Right atrium auricular region (tissue), 2 donors: ENCODE measurements around the gene ARMC3. TPM values are rescaled to one million over a fixed set of nuclear protein-coding genes. Genes with fewer than 3 reads are reported as not detected.

Experiments
- DNase-seq: peaks from one replicate; pipeline ENCODE4 v3.0.0-alpha.2; 2019; ENCODE audit warnings: low spot score
- H3K27ac ChIP-seq, 2 donors: fragments of 200-600 bp; sonication (generic); 1 replicate in 1 of 2; 2 replicates in 1 of 2; pipeline ENCODE4 v1.5.1; 2016 to 2019
- H3K27me3 ChIP-seq, 2 donors: fragments of 200-600 bp; sonication (generic); one replicate each; pipeline versions ENCODE4 v1.5.1 to v1.6.0; 2017 to 2019
- H3K36me3 ChIP-seq: fragments of 200-600 bp; sonication (generic); one replicate; pipeline ENCODE4 v1.5.1; 2016
- H3K4me1 ChIP-seq, 2 donors: fragments of 200-600 bp; sonication (generic); one replicate each; pipeline versions ENCODE4 v1.5.1 to v1.6.0; 2017 to 2019
- H3K4me3 ChIP-seq, 2 donors: fragments of 200-600 bp; sonication (generic); 1 replicate in 1 of 2; 2 replicates in 1 of 2; pipeline ENCODE4 v1.5.1; 2017 to 2019; ENCODE audit warnings: mild to moderate bottlenecking in 1 of 2, moderate library complexity in 1 of 2
- H3K9me3 ChIP-seq, 2 donors: fragments of 200-600 bp; sonication (generic); one replicate each; pipeline ENCODE4 v1.5.1; 2019
- CTCF ChIP-seq, 2 donors: fragments of 200-600 bp; sonication (generic); IDR thresholded peaks; one replicate each; pipeline ENCODE4 v1.5.1; 2019; ENCODE audit warnings: antibody characterized with exemption in 2 of 2
- total RNA-seq, 2 donors: library from RNA; depleted of rRNA; stranded (reverse); fragments of >200 nt; gene quantifications; one replicate each; pipeline ENCODE4 v1.1.0, GENCODE V29; 2016

Gene ARMC3
- total RNA-seq, 2 donors from 2014 or later, result not detected

- H3K4me1 ChIP-seq, result no peaks in the 10 kb centered on the region
- no peak for DNase-seq
- H3K36me3 ChIP-seq, result no peaks in the 10 kb centered on the region
- no peak overlapping the region for H3K27ac ChIP-seq
- TF ChIP-seq CTCF (IDR thresholded peaks at IDR 0.05), result peak in 1 of 2 donors; percentile 19
- H3K27me3 ChIP-seq, result no peaks in the 10 kb centered on the region
- no peak overlapping the region for H3K4me3 ChIP-seq
- H3K9me3 ChIP-seq, result peaks cover 0 to 4% of the 10 kb centered on the region in 2 donors
These were observed 107.7 kb downstream of the ARMC3 start for GRCh38 chr10:23035569-23035968.

DNA sequence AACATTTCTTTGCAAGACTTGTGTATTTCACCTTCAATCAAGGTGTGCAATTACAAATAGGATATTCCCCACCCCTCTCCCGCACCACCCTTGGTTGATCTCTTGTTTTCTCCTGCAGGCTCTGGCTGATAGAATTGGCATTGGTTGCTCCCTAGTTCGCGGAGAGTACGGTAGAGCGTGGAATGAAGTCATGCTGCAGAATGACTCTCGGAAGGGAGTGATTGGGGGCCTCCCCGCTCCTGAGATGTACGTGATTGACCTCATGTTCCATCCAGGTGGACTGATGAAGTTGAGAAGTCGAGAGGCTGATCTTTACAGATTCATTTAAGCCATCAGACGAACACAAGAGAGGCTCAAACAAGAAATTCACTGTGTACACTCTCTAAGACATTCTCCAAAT, 109.3 kb downstream of the ARMC3 start:
- H3K4me1 ChIP-seq, result no peaks in the 10 kb centered on the region
- no peak for TF ChIP-seq CTCF (IDR thresholded peaks at IDR 0.05)
- no peak overlapping the region for H3K27ac ChIP-seq
- no peak overlapping the region for H3K4me3 ChIP-seq
- DNase-seq, result no peak
- H3K27me3 ChIP-seq, result no peaks in the 10 kb centered on the region
- H3K36me3 ChIP-seq, result no peaks in the 10 kb centered on the region
- H3K9me3 ChIP-seq, result peaks cover 0 to 4% of the 10 kb centered on the region in 2 donors

GRCh38 chr10:23037561-23037960, 109.7 kb downstream of the ARMC3 start:
- no peaks in the 10 kb centered on the region for H3K27me3 ChIP-seq
- peaks cover 0 to 4% of the 10 kb centered on the region in 2 donors for H3K9me3 ChIP-seq
- H3K27ac ChIP-seq, result no peak overlapping the region
- H3K4me1 ChIP-seq, result no peaks in the 10 kb centered on the region
- H3K36me3 ChIP-seq, result no peaks in the 10 kb centered on the region
- H3K4me3 ChIP-seq, result no peak overlapping the region
- no peak for TF ChIP-seq CTCF (IDR thresholded peaks at IDR 0.05)
- no peak for DNase-seq

DNA sequence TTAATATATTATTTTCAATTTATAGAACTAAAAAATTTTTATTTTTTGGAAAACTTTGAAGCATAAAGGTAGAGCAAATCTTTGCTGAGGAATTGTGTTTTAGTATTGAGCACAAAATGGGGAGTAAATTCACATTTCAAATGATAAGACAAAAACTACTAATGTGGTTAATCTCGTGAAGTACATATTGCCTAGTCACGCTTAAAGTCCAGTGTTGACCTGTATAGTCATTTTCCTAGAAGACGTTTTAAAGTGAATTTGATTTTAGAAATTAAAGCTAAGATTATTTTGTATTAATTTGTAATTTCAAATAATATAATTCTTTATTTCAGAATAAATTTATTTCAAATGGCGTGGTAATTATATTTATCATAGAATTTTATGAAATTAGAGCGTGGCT, 110.3 kb downstream of the ARMC3 start:
- no peaks in the 10 kb centered on the region for H3K27me3 ChIP-seq
- no peak overlapping the region for H3K4me3 ChIP-seq
- no peaks in the 10 kb centered on the region for H3K36me3 ChIP-seq
- TF ChIP-seq CTCF (IDR thresholded peaks at IDR 0.05), result no peak
- H3K27ac ChIP-seq, result no peak overlapping the region
- DNase-seq, result no peak
- peaks cover 0 to 4% of the 10 kb centered on the region in 2 donors for H3K9me3 ChIP-seq
- no peaks in the 10 kb centered on the region for H3K4me1 ChIP-seq

DNA sequence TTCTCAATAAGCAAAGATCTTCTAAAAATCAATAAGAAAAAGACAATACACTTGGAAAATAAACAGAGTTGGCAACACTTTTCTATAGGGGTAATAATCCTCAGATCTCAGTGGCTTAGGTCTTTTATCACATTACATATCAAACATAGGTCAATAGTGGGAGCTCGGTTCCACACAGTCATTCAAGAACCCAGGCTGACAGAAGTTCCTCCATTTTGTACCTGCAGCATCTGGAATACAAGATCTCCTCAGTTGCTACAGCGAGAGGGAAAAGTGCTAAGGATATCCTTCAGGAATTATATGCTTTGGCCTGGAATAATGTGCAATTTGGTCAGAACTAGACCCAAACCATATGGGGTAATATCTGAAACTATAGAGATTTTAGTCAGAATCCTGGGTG, 112.1 kb downstream of the ARMC3 start:
- Histone ChIP-seq H3K4me3 (no peak overlapping the region), H3K4me1 (no peaks in the 10 kb centered on the region), H3K9me3 (no peaks in the 10 kb centered on the region), H3K27ac (no peak overlapping the region), H3K27me3 (no peaks in the 10 kb centered on the region), H3K36me3 (no peaks in the 10 kb centered on the region)
- no peak for TF ChIP-seq CTCF (IDR thresholded peaks at IDR 0.05)
- DNase-seq, result no peak

DNA sequence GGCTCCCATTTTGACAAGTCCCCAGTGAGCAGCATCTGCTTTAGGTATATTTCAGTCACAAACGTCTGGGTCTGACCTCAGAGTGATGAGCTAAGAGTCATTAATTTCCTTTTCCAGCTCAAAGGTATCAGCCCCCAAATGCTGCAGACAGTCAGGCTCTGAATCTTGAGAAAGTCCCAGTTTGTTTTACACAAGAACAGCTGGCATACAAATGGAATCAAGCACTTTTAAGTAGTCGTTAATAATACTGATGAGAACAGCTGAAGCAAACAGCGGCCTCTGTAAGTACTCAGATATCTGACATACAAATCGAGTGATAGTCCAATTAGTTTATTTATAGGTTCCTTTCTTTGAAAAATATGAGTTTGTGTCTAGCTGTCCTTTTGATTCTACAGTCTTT, 118.2 kb downstream of the ARMC3 start:
- H3K27me3 ChIP-seq, result no peaks in the 10 kb centered on the region
- no peak overlapping the region for H3K27ac ChIP-seq
- no peaks in the 10 kb centered on the region for H3K36me3 ChIP-seq
- H3K4me1 ChIP-seq, result peaks cover 0 to 8% of the 10 kb centered on the region in 2 donors
- DNase-seq, result no peak
- no peak overlapping the region for H3K4me3 ChIP-seq
- no peak for TF ChIP-seq CTCF (IDR thresholded peaks at IDR 0.05)
- H3K9me3 ChIP-seq, result no peaks in the 10 kb centered on the region
